HG02943 (cell line): ENCODE results near the gene GRIA1.

Experiments used
- ATAC-seq: cut with Tn5 transposase; IDR thresholded peaks from one replicate; pipeline ENCODE4 v1.9.1; 2021; ENCODE audit warnings: mild to moderate bottlenecking, low read depth, moderate library complexity; ENCODE audit not compliant: unreplicated experiment

The GRIA1 gene

DNA sequence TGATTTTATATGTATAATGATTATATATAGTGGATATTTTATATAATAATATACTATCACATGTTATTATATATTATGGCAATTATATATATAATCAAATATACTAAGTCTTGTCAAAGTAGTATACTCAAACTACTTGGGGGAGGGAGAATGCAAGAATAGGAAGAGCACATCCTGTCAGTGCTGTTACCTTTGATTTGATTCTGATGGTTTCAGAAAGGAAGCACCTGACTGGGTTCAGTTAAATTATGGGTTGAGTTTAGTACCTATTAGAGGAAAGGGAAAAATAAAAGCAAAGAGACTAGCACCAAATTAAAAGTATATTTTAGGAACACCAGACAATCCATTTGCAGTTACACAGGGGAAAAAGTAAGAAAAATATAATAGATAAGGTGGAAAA lies 107.6 kb downstream of the GRIA1 start:
- ATAC-seq: no peak

DNA sequence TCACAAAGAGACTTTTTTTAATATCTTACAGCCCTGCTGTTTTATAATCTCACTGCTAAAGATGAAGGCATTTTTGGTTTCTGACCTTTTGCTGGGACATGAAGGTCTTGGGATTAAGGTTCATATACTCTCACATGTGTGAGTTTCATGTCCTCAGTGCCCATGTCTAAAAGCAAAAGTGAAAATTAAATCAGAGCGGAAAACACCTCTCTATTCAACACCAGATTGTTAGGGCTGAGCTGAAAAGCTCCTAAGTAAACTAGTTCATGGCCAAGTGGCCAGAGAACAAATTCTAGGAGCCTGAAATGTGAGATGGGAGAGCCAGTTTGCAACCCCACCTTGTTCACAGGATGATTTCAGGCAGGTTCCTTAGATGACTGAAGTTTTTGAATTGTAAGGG lies 110.9 kb downstream of the GRIA1 start:
- ATAC-seq: peak; percentile 66

DNA sequence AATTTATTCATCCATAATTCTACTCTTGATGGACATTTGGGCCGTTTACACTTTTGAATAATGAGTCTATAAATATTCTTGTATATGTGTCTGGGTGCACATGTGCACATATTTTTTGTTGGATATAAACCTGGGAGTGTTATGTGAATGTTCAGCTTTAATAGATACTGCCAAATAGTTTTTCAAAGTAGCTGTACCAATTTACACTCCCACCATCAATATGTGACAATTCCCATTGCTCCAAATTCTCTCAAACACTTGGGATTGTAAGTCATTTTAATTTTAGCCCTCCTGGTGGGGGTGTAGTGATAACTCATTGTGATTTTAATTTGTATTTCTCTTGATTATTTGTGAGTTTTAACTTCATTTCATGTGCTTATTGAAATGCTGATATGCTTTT lies 114.9 kb downstream of the GRIA1 start:
- no peak for ATAC-seq

DNA sequence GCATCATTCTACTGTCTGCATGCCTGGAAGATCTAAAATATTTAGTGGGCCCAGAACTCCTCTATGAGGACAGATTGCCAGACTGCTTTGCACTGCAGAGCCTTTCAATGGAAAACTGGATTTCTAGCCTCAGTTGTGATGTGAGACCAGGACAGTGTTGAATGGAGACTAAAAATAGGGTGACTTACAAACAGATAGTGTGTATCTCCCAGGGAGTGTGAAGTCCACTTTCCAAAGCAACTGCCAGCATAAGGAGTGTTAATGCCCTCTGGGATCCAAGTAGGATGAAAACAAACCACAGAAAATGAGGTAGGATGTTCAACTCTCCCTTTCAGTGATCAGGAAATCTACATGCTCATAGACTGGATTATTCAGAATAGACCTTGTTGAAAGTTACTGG lies 119.5 kb downstream of the GRIA1 start:
- ATAC-seq: no peak

DNA sequence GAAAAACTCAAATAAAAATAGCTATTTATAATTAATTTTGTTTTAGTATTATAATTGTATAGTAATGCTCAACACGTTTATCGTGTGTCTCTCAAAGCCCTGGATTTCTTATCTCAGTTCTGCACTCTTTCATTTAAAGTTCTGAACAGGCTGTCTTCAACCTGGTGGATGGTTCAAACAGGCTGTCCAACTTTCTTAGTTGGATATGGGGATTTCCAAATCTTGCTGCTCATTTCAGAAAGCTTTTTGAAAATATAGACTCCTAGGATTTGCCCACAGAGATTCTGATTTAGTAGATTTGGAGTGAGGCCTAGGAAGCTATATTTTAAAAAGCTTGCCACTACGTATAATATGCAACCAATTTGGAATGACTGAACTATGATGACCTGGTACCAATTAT lies 120.3 kb downstream of the GRIA1 start:
- ATAC-seq: no peak

DNA sequence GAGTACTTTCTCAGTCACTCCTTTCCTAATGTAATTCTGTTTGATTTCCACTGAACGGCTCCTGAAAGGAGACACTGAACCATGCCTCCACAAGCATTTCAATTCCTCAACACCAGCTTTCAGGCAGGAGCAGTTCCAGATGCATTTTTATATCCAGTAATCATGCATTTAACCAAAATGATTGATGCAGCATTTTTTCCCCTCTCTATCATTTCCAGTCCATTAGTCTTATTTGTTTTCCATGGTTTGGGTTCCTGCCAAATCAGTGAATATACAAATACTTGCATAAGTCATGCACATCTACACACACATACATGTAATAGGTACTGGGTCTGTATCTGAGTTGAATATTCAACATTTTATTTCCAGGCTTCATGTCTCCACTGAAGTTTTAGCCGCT lies 122.7 kb downstream of the GRIA1 start:
- no peak for ATAC-seq

DNA sequence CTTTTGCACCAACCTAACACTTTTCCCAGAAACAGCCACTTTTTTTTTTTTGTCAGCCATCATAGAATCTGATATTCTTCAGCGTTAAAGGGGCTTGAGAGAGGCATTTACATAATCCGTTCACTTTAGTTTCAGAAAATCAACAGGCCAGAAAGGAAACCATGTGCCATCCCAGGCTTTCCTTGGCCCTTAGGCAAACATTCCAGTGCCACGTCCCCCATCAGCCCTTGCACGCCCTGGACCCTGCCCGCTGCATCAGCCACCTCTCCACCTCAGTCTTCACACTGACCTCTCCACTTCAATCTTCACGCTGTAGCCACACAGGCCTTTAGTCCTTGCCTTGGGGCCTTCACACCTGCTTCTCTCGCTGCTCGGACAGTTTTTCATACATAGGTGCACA lies 123.2 kb downstream of the GRIA1 start:
- ATAC-seq: no peak

DNA sequence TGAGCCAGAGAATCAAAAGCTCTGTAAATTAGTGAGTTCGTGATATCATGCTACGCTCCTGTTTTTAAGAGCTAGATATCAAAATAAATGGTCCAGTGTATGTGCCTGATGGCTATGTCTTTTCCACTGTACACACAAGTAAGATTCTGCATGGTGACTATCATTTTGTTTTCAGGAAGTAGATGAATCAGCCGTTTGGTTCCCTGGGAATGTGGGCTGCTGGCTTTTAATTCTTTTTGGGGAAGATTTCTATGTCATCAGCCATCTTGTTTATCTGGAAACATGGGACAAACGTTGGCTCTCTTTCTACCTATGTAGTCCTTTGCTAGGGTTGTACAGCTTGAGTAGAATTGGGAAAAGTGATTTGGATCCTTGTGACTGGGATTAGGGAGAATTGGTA lies 126.7 kb downstream of the GRIA1 start:
- ATAC-seq: no peak

DNA sequence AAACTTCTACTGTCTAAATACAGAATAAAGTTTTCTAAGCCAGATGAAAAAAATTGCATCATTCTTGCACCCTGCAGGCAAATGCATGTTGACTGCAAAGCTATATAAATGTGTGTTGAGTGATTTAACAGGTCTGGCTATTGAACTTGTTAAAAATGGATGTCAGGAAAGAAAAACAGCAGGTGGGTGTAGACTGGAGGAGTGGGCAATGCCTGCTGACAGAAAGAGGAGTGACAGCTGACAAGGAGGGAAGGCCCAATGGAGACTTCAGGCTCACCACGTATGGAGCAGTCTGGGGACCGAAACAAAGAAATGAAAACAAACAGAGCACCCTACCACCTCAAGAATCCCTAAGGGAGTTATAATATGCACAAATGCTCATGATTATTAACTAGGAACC lies 127.8 kb downstream of the GRIA1 start:
- no peak for ATAC-seq

DNA sequence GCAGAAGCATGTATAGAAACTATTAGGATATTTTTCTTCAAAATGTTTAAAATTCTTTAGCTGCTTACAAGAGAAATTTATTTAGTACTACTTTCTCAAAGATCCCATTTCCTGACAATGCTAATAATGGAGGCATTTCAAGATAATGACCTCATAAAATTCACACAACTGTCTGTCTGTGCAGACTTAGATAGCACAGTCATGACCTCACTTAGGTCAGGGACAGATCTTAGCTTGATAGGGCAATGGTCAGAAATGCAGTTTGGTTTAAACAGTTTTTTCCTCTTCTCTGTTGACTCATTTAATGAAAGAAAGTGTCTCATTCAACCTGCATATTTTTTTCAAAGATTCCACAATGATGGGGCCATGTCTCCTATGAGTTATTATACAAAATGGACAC lies 128.4 kb downstream of the GRIA1 start:
- no peak for ATAC-seq

DNA sequence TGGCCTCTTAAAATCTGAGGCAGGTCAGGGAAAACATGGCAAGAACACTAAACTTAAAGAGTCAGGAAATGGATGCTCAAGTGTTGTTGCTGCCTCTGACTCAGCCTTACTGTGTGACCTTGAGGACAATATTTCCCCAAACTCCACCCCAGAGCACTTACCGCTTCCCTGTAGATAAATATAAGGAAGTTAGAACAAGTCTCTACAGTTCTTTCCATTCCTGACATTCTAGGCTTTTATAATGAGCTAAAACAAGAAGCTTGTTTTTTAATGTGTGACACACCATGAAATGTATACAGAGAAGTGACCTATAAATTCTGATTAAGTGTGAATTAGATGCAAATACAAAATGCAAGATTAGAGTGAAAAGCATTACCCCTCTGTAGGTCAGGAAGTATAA lies 129.3 kb downstream of the GRIA1 start:
- ATAC-seq: no peak

DNA sequence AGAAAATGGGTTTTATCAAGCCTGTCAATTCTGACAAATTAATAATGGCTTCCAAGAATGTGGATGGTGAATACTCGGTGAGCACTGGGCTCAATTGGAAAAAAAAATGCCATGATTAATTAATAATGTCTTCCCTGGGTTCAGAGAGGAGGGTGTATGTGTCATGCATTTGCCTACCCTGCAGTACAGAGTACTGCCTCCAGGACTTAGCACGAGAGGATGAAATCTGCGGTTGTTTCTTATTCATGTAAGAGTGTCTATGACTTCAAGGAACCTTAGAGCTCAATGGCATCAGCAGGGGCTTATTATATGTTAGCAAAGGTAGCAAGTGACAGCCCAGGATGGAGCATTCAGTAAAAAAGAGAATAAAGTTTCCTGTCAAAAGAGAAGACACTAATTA lies 132.7 kb downstream of the GRIA1 start:
- ATAC-seq: no peak

DNA sequence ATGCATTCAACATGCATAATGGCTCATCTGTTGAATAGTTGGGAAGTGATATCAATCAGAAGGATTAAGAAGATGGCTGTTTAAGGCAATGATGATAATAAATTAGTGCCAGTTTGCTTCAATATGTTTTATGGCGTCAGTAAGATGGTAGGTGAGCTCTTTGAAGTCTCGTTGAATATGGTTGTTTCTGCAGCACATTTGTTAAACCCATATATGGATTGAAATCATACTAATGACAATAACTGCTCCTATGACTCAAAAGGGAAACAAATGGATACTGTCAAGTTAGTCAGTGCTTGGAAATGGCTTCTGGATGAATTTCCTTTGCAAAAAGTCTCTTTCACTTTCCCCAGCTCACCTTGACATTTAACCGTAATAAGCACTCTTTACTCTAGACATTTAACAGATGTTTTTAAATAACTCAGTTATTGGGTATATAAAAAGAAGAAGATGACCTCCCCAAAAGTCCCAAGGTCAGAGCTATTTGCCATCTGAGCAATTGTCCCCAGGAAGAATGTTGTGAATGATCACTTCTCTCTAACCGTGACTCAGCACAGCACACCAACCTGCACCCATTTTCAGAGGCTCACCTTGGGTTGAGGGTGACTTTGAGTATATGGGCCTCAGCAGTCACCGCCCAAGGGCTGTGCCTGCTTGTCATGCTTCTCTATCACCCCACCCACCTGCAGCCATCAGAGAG lies 133.4 kb downstream of the GRIA1 start:
- ATAC-seq: no peak

DNA sequence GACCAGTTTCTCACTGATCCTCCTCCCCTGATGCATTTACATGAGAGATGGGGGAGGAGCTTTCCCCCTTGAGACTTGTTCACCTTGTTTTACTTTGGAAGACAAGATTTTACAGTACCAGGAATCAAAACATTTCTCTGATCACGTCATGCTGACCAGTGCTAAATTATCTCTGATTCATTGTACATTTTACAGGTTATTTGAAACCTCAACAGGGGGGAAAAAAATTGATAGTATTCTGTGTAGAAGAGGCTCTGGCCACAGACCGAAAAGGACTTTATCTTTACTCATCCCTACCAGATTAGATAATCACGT lies 133.9 kb downstream of the GRIA1 start:
- ATAC-seq: no peak

DNA sequence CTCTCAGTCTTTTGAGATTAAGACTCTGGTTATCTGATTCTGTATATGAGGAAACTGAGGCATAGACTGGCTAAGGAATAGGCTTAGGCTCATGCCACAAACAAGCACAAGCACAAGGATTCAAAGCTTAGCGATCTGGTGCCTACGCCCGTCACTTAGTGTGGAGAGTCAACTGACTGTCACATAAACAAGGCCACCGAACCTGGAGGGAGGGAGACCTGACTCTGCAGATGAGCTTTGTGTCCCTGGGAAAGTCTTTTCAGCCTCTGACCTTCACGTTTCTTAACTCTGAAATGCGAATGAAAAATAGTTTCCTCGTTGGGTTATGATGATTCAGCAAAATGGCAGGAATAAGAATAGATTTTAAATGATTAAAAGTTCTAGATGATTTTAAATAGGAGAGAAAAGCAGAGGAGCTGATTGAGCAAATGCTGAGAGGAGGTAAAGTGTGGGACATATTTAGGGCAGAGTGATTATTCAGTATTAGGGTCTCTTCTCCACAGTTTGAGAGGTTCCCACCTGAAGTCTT lies 135.4 kb downstream of the GRIA1 start:
- no peak for ATAC-seq

DNA sequence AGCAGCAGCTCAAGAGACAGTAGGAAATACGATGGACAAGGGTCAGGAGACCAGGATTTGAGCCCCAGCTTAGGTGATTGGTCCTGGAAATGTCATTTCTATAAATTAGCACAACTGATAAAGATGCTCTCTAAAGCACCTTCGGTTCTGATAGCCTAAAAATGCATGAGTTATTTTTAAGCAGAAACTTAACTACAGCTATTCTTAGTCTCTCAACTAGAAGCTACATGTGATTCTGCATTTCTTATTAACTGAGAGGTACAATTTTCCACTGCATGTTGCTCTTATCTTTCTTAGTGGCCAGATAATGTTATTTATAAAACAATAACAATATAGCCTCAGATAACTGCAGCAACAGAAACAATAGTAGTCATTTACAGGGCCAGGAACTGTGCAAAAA lies 136.4 kb downstream of the GRIA1 start:
- ATAC-seq: no peak

DNA sequence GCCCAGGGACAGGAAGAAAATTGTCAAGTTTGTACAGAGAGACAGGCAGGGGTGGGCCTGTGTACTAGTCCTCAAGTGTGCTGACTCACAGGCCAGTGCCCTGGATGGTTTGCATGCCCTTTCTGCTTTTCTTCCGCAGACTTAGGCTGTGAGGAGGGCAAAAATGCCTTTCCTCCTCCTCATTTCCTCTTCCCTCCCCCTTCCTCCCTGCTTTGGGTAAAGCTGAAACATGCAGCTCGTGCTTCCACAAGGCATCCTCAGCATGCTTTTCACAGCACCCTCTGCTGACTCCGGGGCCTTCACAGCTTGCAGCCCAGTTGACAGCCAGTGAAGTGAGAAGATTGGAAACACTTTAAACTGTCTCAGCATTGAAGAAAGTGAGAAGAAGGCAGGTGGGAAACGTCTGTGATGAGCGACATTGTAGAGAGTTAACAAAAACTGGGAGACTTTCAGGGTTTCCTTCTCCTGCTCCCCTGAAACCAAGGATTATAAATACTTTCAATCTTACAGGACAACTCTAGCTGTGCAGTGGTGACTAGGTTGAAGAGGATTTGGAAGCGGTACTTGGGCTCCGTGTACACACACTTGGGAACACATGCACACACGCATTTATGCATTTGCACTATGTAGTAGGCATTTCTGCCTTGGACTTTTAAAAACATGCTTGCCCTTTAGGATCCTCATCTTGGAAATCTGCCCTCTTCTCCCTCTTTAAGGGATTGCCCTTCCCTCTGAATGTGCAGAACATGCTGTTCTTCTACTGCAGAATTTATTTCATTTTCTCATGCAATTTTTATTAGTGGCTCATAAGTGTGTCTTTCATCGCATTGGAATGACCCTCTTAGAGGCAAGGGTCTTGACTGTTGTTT lies 138.8 kb downstream of the GRIA1 start:
- ATAC-seq: no peak

DNA sequence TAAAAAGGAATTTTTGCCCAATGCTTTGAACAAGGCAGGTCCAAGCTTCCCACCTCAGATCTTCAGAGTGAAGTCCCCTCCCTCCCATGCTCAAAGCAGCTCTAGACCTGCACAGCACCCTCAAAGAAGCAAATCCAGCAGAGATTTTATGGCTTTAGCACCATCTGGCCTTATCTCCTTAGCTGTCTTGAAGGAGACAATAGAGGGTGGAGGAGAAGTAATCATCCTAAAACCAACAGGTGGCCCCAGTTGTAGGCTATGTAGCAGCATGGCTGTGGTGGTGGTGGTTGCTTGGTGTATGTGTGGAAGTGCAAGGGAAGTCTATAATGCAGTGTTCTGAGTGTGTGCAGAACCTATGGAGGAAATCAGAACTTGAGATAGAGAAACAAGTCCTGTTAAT lies 140.1 kb downstream of the GRIA1 start:
- no peak for ATAC-seq

DNA sequence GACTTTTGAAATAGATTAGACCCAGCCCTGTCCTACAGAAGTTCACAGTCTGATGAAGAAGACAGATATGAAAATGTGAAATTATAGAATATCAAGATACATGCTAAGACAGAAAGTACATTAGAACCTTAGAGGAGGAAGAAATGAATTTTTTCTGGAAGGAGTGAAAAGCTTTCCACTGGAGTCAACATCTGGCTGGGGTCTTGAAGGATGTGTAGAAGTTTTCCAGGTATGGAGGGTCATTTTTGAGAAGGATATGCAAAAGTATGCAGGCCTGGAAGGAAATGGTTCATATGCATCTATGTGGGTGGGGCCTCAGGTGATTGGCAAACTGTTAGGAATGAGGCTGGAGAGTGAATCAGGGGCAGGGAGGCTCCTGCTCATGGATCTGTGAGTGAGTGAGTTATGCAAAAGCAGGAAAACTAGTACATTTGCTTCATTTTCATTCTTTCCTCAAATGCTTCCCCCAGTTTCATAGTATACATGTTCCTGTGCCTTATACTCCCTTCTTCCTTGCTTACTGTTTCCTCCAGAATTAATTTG lies 142.3 kb downstream of the GRIA1 start:
- ATAC-seq: no peak

DNA sequence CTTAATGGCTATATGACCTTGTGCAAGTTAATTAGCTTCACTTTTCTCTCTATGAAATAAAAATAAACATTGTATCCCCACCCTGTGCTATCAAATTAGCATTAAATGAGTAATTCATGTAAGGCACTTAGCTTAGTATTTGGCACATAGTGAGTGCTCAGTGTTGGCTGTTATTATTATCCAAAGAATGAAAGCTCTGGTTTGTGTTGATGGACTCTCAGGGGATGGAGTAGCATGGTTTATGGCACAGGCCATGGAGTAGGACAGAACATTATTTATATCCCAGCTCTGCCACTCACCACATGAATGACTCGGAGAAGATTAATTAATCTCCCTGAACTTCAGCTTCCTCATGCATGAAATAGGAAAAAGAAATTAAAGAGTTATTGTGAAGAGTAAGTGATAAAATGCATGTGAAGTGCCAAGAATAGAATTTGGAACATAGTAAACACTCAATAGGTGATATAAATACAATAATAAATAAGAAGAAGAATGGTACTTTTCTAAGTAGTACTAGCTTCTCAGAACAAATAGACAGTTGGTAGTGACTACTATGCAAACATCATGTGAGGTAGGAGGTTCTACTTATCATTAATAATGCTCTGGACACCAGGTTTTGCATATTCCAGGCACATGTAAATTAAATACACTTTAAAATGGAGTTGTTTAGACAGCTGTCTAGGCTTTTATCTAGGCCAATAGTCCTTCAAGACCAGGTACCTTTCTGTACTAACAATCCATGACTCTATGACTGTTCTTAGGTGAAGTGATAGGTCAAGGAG lies 146.4 kb downstream of the GRIA1 start:
- no peak for ATAC-seq

DNA sequence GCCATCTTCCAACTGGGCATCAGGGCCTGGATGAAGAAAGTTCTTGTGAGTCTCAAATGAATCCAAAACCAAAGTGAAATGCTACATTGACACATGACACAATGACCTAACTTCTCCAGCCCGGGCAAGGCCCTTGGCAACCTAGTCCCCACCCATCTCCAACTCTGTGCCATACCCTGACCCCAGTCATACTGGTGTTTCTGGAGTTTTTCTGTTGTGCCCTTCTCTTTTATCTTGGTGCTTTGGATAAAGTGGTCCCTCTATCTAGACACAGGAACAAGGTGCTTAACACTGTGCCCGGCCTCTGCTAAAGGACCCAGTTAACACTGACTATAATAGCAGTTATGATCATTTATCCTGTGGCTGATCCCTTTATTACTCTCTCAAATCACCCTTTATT lies 149.8 kb downstream of the GRIA1 start:
- no peak for ATAC-seq
